ENCODE data around the gene SFXN5.

- TF ChIP-seq CTCF (IDR thresholded peaks at IDR 0.05): no peak
- TF ChIP-seq POLR2A (IDR thresholded peaks at IDR 0.05): no peak
Observed at GRCh38 chr2:73023497-73023896, 48.0 kb downstream of the SFXN5 start.

Data from heart left ventricle (tissue), 13 donors.